NCI-H345 treated with DMSO at 0.1 percent for 48 hours (cell line): Measurements from ENCODE around the gene PLXNB3.
"Not testable (repeated sequence)": the region's sequence is repeated elsewhere in the genome, so short reads cannot be mapped to it uniquely, and the experiment has no call there.

ENCODE experiments used
- DNase-seq: peaks from one replicate; lab custom pipeline; 2025; ENCODE audit not compliant: unreplicated experiment; lab: John Stamatoyannopoulos, UW

PLXNB3 gene

DNA sequence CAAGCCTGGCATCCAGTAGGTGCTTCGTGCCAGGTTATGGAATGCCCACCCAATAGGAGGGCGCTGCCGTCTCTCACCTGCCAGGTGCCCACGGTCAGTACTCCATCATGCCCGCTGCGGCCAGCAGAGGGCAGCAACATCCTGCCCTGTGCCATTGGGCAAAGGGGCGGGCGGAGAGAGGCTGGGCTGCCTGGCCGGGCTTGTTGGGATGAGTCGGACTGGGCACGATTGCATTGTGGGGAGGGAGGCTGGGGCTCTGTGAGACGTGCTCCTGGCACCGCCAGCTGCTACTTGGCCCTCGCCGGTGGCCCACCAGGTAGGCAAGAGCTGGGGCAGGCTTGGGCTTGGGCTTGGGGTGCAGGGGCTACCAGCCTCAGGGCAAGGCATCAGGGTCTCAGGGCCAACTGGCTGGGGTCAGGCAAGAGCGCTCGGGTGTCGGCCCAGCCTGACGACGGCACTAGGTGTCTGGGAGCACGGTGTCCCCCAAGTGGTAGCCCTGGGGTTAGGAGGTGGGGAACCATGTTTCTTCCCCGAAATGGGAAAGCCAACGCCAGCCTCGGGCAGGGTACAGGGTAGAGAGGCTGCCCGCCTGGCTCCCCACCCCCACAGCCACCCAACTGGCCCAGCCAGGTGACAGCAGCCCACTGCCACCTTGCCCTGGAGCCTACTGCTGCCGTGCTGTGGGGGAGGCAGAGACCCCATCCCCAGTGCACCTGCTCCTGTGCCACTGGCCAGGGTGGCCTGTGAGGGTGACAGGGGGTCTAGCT, at the start of gene PLXNB3:
TSS of gene PLXNB3 (plus strand) at position 261 of the 767 bp plus-strand sequence. CDS start 1,287 bp downstream, outside the sequence.
- peak; percentile 56 for DNase-seq

DNA sequence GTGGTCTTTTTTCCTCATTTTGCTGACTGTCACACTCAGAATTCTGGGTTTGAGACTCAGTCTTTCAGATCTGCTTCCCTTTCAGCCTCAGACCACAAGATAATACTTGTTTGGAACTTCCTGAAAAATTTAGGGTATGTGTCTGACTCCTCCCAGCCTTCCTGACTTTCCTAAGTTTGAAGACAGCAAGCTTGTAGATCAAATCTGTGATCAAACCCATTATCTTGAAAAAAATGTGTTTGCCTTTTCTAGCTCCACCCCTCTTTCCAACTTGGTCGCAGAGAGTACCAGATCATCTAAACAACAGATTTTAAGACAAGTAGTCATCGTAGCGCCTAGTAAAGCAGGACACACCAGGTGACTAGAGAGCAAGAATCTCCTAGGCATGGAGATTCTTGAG, 49.8 kb upstream of the PLXNB3 start:
- no peak for DNase-seq

DNA sequence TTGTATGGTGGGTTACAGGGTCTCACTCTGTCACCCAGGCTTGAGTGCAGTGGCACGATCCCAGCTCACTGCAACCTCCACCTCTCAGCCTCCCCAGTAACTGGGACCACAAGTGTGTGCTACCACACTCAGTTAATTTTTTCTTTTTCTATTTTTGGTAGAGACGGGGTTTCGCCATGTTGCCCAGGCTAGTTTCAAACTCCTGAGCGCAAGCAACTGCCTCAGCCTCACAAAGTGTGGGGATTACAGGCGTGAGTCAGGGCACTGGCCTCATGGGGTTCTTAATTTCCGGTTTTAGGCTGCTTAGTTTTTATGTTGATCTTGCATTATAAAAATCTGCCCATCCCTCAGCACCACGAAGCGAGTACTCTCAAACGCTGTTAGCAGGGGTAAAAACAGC, 46.6 kb upstream of the PLXNB3 start:
- DNase-seq: no peak

DNA sequence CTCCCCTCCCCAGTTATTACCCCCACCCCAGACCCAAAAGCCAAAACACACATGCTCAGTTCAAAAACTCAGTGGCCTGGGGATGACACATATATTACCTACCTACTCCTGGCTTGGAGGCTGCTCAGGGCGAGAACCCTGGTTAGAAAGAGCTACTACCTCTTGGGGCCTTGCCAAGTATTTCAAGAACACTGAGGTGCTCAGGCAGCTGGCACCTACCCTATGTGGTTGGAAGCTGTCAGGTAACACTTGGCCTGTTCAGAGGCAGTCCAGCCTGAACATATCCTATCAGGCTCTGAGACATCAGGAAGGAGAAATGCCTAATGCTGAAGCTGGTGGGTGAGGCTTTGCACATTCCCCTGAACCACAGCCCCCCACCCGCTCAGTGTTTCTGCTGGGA, 44.8 kb upstream of the PLXNB3 start:
- no peak for DNase-seq

DNA sequence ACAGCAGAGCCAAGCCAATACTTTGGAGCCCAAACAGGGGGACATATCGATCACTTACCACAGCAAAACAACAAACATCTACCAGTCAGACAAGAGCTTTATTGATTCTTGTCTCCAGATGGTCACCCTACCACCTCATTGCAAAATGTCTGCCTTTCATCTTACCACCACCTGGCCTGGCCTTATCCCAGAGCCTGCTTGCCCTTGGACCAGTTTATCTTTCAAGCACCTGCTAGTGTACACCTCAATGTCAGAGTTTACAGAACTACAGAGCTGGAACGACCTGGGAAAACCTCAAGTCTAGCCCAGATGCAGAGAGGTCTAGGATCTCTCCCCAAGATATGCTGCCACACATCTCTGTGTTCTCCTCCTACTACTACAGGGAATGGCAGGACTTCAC, 44.3 kb upstream of the PLXNB3 start:
- no peak for DNase-seq

DNA sequence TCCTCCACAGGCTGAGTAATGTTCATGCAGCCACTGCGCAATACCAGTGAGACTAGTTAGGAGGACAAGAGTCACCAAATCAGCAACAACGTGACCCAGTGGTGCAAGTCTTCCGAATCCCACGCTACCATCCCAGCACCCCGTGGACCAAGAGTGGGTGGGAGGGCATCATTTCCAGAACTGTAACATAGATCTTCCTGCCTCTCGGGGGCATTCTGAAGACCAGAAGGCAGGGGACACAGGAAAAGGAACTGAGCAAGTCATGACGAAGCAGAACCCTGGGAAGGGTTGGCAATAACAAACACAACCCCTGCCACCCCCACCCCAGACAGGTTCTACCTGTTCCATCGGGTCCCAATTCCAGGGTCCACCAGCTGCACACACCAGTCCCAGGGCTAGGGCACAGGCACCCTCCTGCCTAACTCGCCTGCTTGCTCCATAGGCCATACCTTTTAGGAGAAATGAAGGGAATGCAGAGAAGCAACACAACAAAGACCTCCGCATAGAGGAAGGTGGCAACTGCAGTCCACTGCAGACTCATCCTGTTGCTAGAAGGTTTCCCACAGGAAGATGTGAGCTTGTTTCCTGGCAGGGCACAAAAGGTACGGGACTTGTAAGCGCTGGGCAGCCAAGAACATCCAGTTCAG, 41.2 kb upstream of the PLXNB3 start:
- DNase-seq: no peak

DNA sequence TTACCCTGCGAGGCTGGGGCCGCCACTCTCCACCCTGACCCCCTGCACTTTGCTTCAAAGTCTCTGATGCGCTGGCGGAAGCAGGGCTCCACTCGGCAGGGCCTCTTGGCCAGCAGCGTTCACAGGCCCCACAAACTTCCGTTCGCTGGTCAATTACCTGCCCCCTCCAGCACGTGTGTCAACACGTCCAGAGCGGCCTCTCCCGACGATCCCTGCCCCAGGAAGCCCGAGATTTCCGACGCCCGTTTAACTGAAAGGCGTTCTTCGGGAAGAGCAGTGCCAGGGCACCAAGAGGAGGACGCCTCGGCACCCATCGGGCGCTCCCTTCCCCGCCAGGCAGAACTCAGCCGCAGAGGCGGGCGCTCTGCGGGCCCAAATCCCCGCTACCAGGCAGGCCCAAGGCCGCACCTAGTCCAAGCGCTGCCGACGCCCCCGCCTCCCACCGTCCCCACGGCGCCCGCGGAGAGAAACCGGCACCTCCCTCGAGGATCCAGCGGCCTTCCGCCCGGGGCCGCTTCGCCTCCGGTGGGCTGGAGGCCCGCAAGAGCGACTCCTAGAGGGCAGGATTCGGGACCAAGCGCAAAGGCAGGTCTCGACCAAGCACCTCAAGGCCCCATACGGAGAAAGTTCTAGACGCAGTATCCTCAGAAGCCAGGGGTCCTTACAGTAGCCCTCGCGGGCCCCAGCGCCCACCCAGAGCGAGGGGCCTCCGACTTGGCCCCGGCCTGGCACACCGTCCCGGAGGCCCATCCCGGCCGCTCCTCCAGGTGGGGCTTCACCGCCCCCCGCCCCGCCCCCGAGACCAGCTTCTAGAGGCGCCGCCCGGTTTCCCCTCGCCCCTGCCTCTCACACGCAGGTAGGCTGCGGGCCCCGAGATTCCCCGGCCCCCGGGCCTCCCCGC, 40.4 kb upstream of the PLXNB3 start:
- DNase-seq: peak; percentile 28

DNA sequence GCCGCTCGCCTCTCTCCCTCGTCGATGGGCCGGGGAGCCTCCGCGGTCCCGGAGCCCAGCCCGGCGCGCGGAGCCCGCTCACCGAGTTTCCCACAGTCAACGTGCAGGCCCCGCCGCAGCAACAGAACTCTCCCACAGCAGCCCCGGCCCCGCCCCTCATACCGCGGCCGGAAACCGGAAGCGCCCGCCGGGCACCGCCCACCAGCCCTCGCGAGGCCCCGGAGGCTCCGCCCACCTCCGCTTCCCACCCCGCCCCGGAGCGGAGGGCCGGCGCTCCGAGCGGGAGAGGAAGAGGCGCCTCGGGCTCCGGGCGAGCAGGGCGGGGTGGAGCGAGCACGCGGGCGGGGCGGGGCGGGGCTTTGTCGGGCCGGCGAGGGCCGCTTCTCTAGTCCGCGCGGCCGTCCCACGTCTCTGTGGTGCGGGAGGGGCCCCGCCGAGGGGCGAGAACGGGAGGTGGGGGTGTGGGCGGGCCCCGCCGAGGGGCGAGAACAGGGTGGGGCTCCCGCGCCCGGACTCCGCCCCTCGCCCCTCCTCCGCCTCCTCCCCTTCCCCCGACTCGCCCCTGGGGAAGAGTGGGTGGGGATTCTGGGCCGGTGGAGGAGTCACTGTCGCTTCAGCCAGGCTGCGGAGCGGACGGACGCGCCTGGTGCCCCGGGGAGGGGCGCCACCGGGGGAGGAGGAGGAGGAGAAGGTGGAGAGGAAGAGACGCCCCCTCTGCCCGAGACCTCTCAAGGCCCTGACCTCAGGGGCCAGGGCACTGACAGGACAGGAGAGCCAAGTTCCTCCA, 39.6 kb upstream of the PLXNB3 start, which contains the start of the genes ABCD1 and BCAP31:
TSS of gene ABCD1 (plus strand) at position 605 of the 787 bp plus-strand sequence. CDS start 411 bp downstream, outside the sequence.
TSS of gene BCAP31 (minus strand) at position 136 of the 787 bp plus-strand sequence. CDS start 1,143 bp downstream, outside the sequence.
- peak; percentile 60 for DNase-seq

DNA sequence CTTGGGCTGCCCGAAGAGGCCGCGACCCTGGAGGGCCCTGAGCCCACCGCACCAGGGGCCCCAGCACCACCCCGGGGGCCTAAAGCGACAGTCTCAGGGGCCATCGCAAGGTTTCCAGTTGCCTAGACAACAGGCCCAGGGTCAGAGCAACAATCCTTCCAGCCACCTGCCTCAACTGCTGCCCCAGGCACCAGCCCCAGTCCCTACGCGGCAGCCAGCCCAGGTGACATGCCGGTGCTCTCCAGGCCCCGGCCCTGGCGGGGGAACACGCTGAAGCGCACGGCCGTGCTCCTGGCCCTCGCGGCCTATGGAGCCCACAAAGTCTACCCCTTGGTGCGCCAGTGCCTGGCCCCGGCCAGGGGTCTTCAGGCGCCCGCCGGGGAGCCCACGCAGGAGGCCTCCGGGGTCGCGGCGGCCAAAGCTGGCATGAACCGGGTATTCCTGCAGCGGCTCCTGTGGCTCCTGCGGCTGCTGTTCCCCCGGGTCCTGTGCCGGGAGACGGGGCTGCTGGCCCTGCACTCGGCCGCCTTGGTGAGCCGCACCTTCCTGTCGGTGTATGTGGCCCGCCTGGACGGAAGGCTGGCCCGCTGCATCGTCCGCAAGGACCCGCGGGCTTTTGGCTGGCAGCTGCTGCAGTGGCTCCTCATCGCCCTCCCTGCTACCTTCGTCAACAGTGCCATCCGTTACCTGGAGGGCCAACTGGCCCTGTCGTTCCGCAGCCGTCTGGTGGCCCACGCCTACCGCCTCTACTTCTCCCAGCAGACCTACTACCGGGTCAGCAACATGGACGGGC, 38.8 kb upstream of the PLXNB3 start:
- no peak for DNase-seq

DNA sequence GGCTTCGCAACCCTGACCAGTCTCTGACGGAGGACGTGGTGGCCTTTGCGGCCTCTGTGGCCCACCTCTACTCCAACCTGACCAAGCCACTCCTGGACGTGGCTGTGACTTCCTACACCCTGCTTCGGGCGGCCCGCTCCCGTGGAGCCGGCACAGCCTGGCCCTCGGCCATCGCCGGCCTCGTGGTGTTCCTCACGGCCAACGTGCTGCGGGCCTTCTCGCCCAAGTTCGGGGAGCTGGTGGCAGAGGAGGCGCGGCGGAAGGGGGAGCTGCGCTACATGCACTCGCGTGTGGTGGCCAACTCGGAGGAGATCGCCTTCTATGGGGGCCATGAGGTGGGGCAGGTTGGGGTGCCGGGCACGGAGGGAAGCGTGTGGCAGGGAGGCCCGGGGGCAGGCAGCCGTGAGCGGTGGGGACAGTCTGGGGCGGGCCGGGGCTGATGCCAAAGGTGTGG, 38.2 kb upstream of the PLXNB3 start:
- no peak for DNase-seq

DNA sequence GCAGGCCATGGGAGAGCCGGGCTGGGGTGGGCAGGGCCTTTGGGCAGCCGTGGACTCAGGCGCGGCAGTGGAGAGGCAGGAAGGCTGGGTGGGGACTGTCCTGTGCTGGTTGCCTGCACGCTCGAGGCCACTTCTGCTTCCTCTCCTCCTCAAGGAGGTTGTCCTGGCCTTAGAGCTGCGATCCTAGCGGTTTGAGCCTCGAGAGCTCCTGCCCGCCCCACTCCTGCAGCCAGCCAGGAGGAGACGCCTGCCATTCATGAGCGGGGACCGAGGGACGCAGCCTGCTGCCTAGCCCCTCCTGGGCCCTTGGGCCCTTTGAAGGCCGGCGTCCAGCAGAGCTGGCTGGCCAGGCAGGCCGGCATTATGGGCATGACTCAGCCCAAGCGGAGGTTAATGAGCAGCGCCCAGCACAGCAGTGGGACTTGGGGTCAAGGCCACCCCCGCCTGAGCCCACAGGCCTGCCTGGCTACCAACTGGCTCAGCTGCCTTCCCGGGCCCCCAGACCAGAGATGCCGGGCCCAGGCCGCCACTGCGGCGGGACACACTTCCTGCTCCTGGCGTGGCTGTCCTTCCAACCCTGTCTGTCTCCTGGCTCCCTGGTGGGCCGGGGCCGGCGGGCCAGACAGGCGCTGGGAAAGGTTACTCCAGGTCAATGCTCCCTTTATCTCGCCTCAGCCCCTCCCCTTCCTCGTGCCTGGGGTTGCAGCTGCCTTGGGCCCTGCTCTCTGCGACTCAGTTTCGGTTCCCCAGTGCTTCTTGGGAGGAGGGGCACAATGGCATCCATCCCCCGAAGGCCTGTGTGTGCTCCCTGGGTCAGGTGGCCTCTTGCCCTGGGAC, 37.5 kb upstream of the PLXNB3 start:
- DNase-seq: no peak

DNA sequence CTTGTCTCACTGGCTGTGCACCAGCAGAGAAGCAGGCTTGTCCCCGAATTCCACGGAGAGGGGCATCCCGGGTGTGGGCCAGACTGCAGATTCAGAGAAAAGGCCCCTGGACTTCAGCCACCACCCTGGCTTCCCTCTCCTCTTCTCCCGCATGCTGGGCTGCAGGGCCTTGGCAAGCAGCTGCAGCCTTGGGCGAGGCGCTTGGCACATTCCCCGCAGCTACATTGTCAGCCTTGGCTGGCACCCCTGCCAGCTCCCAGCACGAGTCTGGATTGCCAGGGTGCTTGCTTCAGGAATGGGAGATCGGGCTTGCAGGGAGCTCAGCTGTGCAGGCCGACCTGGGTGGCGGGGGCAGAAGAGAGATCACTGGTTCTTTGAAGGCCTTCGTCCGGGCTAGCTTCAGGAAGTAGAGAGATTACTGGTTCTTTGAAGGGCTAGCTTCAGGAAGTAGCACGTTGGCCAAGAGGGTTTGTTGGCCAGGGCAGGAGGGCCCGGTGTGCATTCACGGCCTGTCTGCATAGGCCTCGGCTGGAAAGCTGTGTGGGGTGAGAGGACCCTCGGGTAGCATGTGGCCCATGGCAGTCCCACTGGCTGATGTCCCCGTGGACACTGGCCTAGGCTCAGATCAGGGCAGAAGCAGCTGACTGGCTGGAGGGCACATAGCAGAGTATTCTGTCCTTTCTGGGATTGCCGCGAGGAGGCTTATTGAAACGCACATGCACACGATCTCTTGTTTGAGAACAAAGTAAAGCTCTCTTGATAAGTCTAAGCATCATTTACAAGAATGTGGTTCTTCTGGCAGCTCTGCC, 36.7 kb upstream of the PLXNB3 start:
- peak; percentile 13 for DNase-seq

DNA sequence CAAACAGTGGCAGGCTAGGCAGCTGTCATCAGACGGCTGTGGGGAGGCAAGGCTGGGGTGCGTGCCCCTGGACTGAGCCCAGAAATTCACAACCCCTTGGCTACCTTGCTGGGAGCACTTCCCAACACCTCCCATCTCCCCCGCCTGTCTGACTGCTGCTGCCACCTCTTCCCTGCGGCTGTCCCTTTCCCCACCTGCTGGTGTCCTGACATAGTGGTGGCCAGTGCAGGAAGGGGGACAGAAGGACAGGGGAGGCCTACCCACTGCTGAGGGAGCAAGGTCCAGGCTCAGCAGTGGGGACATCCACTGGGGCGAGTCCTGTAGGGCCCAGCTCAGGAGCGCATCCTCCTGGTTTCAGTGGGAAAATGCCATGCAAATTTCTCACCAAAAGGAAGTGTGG, 36.0 kb upstream of the PLXNB3 start:
- no peak for DNase-seq

DNA sequence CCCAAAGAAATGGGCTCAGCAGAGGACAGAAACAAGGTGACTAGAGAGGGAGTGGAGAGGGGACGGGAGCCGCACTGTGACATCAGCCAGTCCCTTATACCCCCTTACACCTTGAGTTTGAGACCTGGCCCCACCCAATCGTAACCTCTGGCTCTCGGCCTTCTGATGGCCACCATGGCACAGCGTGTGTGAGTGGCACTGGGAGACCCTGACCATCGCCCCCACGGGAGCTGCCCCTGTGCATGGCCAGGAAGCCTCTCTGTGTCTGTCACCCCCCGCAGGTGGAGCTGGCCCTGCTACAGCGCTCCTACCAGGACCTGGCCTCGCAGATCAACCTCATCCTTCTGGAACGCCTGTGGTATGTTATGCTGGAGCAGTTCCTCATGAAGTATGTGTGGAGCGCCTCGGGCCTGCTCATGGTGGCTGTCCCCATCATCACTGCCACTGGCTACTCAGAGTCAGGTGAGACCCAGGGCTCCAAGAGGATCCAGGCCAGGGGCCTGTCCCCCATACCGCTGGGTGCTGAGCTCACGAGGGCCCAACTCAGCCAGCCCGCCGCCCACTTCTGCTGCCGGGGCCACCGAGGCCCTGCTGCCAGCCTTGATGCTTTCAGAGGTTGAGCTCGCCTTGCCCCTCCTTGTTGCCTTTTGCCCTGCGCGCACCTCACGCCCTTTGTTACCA, 35.0 kb upstream of the PLXNB3 start:
- no peak for DNase-seq

DNA sequence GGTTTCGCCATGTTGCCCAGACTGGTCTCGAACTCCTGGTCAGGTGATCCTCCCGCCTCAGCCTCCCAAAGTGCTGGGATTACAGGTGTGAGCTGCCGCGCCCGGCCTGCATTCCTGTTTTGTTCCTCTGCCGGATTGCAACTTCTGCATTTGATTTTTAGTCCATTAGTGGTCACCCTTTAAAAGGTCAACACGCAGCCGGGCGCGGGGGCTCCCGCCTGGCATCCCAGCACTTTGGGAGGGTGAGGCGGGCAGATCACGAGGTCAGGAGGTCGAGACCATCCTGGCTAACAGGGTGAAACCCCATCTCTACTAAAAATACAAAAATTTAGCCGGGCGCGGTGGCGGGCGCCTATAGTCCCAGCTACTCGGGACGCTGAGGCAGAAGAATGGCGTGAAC, 33.9 kb upstream of the PLXNB3 start:
- DNase-seq: not testable (repeated sequence)

DNA sequence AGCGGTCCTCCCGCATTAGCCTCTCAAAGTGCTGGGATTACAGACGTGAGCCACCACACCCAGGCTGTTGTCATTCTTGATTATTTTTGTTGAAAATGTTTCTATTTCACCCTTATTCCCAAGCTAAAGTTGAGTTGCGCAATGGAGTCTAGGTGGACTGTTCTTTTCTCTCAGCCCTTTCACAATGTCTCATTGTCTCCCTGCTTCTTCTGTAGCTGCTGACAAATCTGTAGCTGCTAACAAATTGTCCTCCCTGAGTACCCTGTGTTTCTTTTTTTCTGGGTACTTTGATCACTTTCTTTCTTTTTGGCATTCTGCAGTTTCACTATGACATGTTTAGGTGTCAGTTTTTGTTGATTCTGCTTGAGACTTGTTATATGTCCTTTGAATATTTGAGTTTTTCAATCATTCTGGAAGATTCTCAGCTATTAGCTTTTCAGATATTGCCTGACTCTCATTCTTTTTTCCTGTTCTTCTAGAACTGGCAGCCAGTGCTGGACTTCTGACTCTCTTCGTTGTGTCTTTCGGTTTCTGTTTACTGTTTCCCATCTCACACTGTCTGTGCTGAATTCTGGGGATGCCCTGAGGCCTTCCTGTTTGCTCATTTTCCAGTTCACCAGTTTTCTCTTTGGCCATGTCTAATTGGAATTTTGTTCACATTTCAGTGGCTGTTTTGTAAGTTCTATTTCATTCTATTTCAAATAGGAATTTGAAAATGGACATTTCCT, 32.8 kb upstream of the PLXNB3 start:
- no peak for DNase-seq

DNA sequence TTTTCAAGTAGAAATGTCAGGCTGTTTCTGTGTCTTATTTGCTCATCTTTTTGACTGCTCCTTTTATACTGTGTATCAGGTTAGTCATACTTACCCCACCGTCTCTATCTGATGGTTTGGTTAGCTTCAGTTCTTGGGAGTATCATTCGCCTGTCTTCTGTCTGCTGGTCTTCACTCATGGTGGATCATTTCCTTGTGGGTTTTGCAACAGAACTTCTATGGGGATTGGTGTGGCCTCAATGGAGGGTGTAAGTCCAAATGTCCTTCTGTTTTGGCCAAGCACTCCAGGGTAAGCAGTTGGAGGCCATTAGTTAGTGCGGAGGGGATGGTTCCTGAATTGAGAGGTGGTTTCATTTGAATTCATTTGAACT, 32.2 kb upstream of the PLXNB3 start:
- no peak for DNase-seq
